MM.1S (cell line): ENCODE results near the gene GBP2.

Experiments used
- DNase-seq: peaks from one replicate; pipeline ENCODE4 v3.0.0-alpha.2; 2015
- H2AFZ ChIP-seq: fragments of 300-600 bp; sonication (generic); 2 replicates; pipeline ENCODE4 v1.6.0; 2016; ENCODE audit warnings: antibody characterized with exemption, low read length
- H3F3A ChIP-seq: fragments of 300-600 bp; sonication (generic); 2 replicates; pipeline ENCODE4 v1.6.1; 2016; ENCODE audit warnings: mild to moderate bottlenecking, antibody characterized with exemption, low read length, moderate library complexity, mixed read lengths; ENCODE audit not compliant: insufficient read depth
- H3K27ac ChIP-seq: fragments of 300-600 bp; sonication (generic); 2 replicates; pipeline ENCODE4 v1.5.1; 2016; ENCODE audit warnings: mild to moderate bottlenecking, low read length
- H3K27me3 ChIP-seq: fragments of 300-600 bp; sonication (generic); replicated peaks from 2 replicates; pipeline ENCODE4 v1.6.0; 2016; ENCODE audit warnings: low read length; ENCODE audit not compliant: insufficient read depth
- H3K36me3 ChIP-seq: fragments of 300-600 bp; sonication (generic); replicated peaks from 2 replicates; pipeline ENCODE4 v1.6.1; 2016; ENCODE audit warnings: mild to moderate bottlenecking, low read length, mixed read lengths; ENCODE audit not compliant: insufficient read depth
- H3K4me1 ChIP-seq: fragments of 300-600 bp; sonication (generic); 2 replicates; pipeline ENCODE4 v1.6.1; 2016; ENCODE audit warnings: low read length, mixed read lengths
- H3K4me2 ChIP-seq: fragments of 300-600 bp; sonication (generic); 2 replicates; pipeline ENCODE4 v1.6.0; 2016; ENCODE audit warnings: low read depth, low read length
- H3K4me3 ChIP-seq: fragments of 300-600 bp; sonication (generic); 2 replicates; pipeline ENCODE4 v1.5.1; 2016; ENCODE audit warnings: low read length, mixed read lengths
- H3K79me2 ChIP-seq: fragments of 300-600 bp; sonication (generic); 2 replicates; pipeline ENCODE4 v1.6.1; 2016; ENCODE audit warnings: mixed run types, low read length, mixed read lengths
- H3K9ac ChIP-seq: fragments of 300-600 bp; sonication (generic); 2 replicates; pipeline ENCODE4 v1.6.1; 2016; ENCODE audit warnings: low read length, mixed read lengths
- H3K9me2 ChIP-seq: fragments of 300-600 bp; sonication (generic); replicated peaks from 2 replicates; pipeline ENCODE4 v1.6.1; 2016; ENCODE audit warnings: mild to moderate bottlenecking, low read length, mixed read lengths; ENCODE audit not compliant: insufficient read depth
- H3K9me3 ChIP-seq: fragments of 300-600 bp; sonication (generic); replicated peaks from 2 replicates; pipeline ENCODE4 v1.6.1; 2016; ENCODE audit warnings: mild to moderate bottlenecking, low read length, mixed read lengths; ENCODE audit not compliant: insufficient read depth
- H4K20me1 ChIP-seq: fragments of 300-600 bp; sonication (generic); 2 replicates; pipeline ENCODE4 v1.6.1; 2016; ENCODE audit warnings: mild to moderate bottlenecking, low read length, moderate library complexity, mixed read lengths; ENCODE audit not compliant: insufficient read depth
- CTCF ChIP-seq: fragments of 300-600 bp; sonication (generic); IDR thresholded peaks from 2 replicates; pipeline ENCODE4 v1.5.1; 2016; ENCODE audit warnings: antibody characterized with exemption, low read length, mixed read lengths
- EZH2 ChIP-seq: fragments of 300-600 bp; sonication (generic); optimal IDR thresholded peaks from 2 replicates; pipeline ENCODE3; 2017; ENCODE audit warnings: low read depth, mild to moderate bottlenecking, antibody characterized with exemption, low read length, mixed read lengths
- EZH2phosphoT487 ChIP-seq: fragments of 300-600 bp; sonication (generic); IDR thresholded peaks from 2 replicates; pipeline ENCODE4 v1.6.1; 2018; ENCODE audit warnings: antibody characterized with exemption, low read length

The GBP2 gene

GRCh38 chr1:89112871-89113613 is 12.9 kb downstream of the GBP2 start:
- Histone ChIP-seq H4K20me1 (no peaks in the 10 kb centered on the region), H3K27ac (no peak overlapping the region), H3K9ac (no peak overlapping the region), H3K4me3 (no peak overlapping the region), H3K4me1 (no peaks in the 10 kb centered on the region), H3K79me2 (no peaks in the 10 kb centered on the region), H3K36me3 (no peaks in the 10 kb centered on the region), H3K9me3 (no peaks in the 10 kb centered on the region), H2AFZ (no peak overlapping the region), H3K4me2 (no peak overlapping the region), H3F3A (no peaks in the 10 kb centered on the region), H3K27me3 (no peaks in the 10 kb centered on the region), H3K9me2 (no peaks in the 10 kb centered on the region)
- no peak for TF ChIP-seq EZH2phosphoT487
- TF ChIP-seq CTCF, result no peak
- TF ChIP-seq EZH2, result no peak
- no peak for DNase-seq

GRCh38 chr1:89104687-89105086 is 21.2 kb downstream of the GBP2 start:
- no peaks in the 10 kb centered on the region for H4K20me1 ChIP-seq
- H3K36me3 ChIP-seq, result no peaks in the 10 kb centered on the region
- no peak overlapping the region for H3K4me3 ChIP-seq
- no peaks in the 10 kb centered on the region for H3K9me2 ChIP-seq
- no peak for DNase-seq
- H3K9ac ChIP-seq, result no peak overlapping the region
- no peaks in the 10 kb centered on the region for H3K9me3 ChIP-seq
- H3K79me2 ChIP-seq, result no peaks in the 10 kb centered on the region
- H2AFZ ChIP-seq, result no peak overlapping the region
- no peaks in the 10 kb centered on the region for H3K27me3 ChIP-seq
- no peak overlapping the region for H3K27ac ChIP-seq
- H3F3A ChIP-seq, result no peaks in the 10 kb centered on the region
- H3K4me1 ChIP-seq, result no peaks in the 10 kb centered on the region
- TF ChIP-seq CTCF, result no peak
- no peak for TF ChIP-seq EZH2phosphoT487
- no peak for TF ChIP-seq EZH2
- no peak overlapping the region for H3K4me2 ChIP-seq

GRCh38 chr1:89104147-89104546 is 21.8 kb downstream of the GBP2 start:
- Histone ChIP-seq H3K79me2 (no peaks in the 10 kb centered on the region), H3K27me3 (no peaks in the 10 kb centered on the region), H4K20me1 (no peaks in the 10 kb centered on the region), H2AFZ (no peak overlapping the region), H3F3A (no peaks in the 10 kb centered on the region), H3K9me3 (no peaks in the 10 kb centered on the region), H3K9me2 (no peaks in the 10 kb centered on the region), H3K4me3 (no peak overlapping the region), H3K9ac (no peak overlapping the region), H3K4me1 (no peaks in the 10 kb centered on the region), H3K4me2 (no peak overlapping the region), H3K36me3 (no peaks in the 10 kb centered on the region), H3K27ac (no peak overlapping the region)
- DNase-seq, result no peak
- TF ChIP-seq CTCF (no peak), EZH2phosphoT487 (no peak), EZH2 (no peak)
